MM.1S (cell line): ENCODE results near the gene CAV1.

Experiments used
- EZH2 ChIP-seq: fragments of 300-600 bp; sonication (generic); optimal IDR thresholded peaks from 2 replicates; pipeline ENCODE3; 2017; ENCODE audit warnings: low read depth, mild to moderate bottlenecking, antibody characterized with exemption, low read length, mixed read lengths
- EZH2phosphoT487 ChIP-seq: fragments of 300-600 bp; sonication (generic); IDR thresholded peaks from 2 replicates; pipeline ENCODE4 v1.6.1; 2018; ENCODE audit warnings: antibody characterized with exemption, low read length
- TF ChIP-seq, protein P1 (sequence below): fragments of 300-600 bp; sonication (generic); IDR thresholded peaks from 2 replicates; pipeline ENCODE4 v1.5.1; 2016; ENCODE audit warnings: antibody characterized with exemption, low read length, mixed read lengths

DNA sequence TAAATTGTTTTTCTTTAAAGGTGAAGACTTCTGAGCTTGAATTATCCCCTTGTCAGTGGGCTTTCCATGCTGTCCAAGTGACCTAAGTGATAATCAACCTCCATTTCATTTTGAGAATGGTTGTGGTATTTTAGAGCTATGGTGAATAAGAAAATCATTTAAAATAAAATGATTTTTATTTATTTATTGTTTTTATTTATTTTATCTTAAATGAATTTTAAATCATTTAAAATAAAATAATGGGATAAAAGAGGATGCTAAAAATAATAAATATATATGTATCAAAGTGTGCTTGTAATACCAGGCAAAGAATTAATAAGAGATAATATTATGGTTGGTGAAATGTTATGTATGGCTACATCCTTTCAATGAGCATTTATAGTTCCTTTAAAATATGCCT is 24.5 kb downstream of the CAV1 start:
- TF ChIP-seq, protein P1, sequence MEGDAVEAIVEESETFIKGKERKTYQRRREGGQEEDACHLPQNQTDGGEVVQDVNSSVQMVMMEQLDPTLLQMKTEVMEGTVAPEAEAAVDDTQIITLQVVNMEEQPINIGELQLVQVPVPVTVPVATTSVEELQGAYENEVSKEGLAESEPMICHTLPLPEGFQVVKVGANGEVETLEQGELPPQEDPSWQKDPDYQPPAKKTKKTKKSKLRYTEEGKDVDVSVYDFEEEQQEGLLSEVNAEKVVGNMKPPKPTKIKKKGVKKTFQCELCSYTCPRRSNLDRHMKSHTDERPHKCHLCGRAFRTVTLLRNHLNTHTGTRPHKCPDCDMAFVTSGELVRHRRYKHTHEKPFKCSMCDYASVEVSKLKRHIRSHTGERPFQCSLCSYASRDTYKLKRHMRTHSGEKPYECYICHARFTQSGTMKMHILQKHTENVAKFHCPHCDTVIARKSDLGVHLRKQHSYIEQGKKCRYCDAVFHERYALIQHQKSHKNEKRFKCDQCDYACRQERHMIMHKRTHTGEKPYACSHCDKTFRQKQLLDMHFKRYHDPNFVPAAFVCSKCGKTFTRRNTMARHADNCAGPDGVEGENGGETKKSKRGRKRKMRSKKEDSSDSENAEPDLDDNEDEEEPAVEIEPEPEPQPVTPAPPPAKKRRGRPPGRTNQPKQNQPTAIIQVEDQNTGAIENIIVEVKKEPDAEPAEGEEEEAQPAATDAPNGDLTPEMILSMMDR: no peak
- TF ChIP-seq EZH2: no peak
- no peak for TF ChIP-seq EZH2phosphoT487
